ENCODE results near the gene OR8B4.

DNA sequence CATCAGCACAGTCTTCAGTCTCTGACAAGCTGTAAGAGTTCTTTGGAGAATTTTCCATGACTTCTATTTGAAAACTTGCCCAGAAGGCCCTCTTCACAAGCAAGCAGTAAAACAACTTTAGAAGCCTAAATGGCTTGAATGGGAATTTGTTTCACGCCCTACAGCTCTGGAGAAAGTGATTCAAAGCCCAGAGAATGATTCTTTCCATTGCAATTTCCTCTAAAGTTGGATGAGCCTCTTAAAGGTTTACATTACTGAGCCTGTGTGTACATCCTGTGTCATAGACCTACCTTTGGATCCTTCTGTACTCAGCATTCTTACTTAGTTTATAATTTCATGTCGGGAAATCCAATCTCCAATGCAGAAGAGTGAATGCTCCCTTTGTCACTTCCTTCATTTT lies 19.1 kb downstream of the OR8B4 start:
- TF ChIP-seq, protein P1, sequence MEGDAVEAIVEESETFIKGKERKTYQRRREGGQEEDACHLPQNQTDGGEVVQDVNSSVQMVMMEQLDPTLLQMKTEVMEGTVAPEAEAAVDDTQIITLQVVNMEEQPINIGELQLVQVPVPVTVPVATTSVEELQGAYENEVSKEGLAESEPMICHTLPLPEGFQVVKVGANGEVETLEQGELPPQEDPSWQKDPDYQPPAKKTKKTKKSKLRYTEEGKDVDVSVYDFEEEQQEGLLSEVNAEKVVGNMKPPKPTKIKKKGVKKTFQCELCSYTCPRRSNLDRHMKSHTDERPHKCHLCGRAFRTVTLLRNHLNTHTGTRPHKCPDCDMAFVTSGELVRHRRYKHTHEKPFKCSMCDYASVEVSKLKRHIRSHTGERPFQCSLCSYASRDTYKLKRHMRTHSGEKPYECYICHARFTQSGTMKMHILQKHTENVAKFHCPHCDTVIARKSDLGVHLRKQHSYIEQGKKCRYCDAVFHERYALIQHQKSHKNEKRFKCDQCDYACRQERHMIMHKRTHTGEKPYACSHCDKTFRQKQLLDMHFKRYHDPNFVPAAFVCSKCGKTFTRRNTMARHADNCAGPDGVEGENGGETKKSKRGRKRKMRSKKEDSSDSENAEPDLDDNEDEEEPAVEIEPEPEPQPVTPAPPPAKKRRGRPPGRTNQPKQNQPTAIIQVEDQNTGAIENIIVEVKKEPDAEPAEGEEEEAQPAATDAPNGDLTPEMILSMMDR (IDR thresholded peaks at IDR 0.05), result no peak
- TF ChIP-seq POLR2A (IDR thresholded peaks at IDR 0.05), result no peak

Data from Peyer's patch (tissue), 4 donors.